IMR-90 (cell line): ENCODE results near the gene PSMG4. TPM values are rescaled to one million over a fixed set of nuclear protein-coding genes. Genes with fewer than 3 reads are reported as not detected.

Experiments used
- ATAC-seq: fragments of 200-7000 bp; cut with Tn5 transposase; 2 replicates; pipeline ENCODE4 v1.9.1; 2020; ENCODE audit warnings: low read depth, mild to moderate bottlenecking, moderate library complexity
- BruUV-seq: library from RNA; stranded (reverse); fragments of 400-500 nt; replicated peaks from 2 replicates; lab custom pipeline; 2021; lab: Mats Ljungman, UMichigan
- CTCF ChIA-PET: fragments of 300-600 bp; formaldehyde crosslinking; extraction: SDS; loops from one replicate; lab custom pipeline; 2021; ENCODE audit warnings: antibody characterized with exemption; lab: Yijun Ruan, JAX
- POLR2A ChIA-PET: fragments of 300-600 bp; sonication (Branson Sonifier 250); formaldehyde crosslinking; loops from one replicate; lab custom pipeline; 2022; ENCODE audit warnings: antibody characterized with exemption; ENCODE audit not compliant: unreplicated experiment; lab: Charles Lee
- DNase-seq: peaks from one replicate; pipeline ENCODE4 v3.0.0; 2013
- H2AFZ ChIP-seq: replicated peaks from 2 replicates; pipeline ENCODE3; 2013; ENCODE audit warnings: low read length, mild to moderate bottlenecking; ENCODE audit not compliant: poor library complexity
- H2AK5ac ChIP-seq: 2 replicates; pipeline ENCODE4 v1.6.1; 2013; ENCODE audit warnings: low read depth, low read length, inconsistent platforms
- H2AK9ac ChIP-seq: replicated peaks from 2 replicates; pipeline ENCODE3; 2013; ENCODE audit warnings: mild to moderate bottlenecking, low read depth, low read length, moderate library complexity; ENCODE audit not compliant: poor library complexity
- H2BK120ac ChIP-seq: 2 replicates; pipeline ENCODE4 v1.6.1; 2013; ENCODE audit warnings: low read depth, low read length, inconsistent platforms
- H2BK15ac ChIP-seq: 3 replicates; pipeline ENCODE4 v1.6.1; 2013; ENCODE audit warnings: low read depth, low read length, inconsistent platforms
- H2BK20ac ChIP-seq: 2 replicates; pipeline ENCODE4 v1.6.1; 2013; ENCODE audit warnings: low read depth, mild to moderate bottlenecking, inconsistent platforms, low read length, moderate library complexity
- H2BK5ac ChIP-seq: 2 replicates; pipeline ENCODE4 v1.6.1; 2013; ENCODE audit warnings: mild to moderate bottlenecking, low read depth, low read length, inconsistent platforms; ENCODE audit not compliant: poor library complexity, severe bottlenecking
- H3K14ac ChIP-seq: replicated peaks from 2 replicates; pipeline ENCODE4 v1.6.1; 2013; ENCODE audit warnings: low read depth, low read length, inconsistent platforms
- H3K18ac ChIP-seq: 2 replicates; pipeline ENCODE4 v1.6.1; 2013; ENCODE audit warnings: low read depth, low read length, control low read depth
- H3K23ac ChIP-seq: 2 replicates; pipeline ENCODE4 v1.6.1; 2013; ENCODE audit warnings: low read depth, low read length, inconsistent platforms
- H3K27ac ChIP-seq: 2 replicates; pipeline ENCODE4 v1.5.1; 2013; ENCODE audit warnings: mild to moderate bottlenecking, control low read depth, low read length; ENCODE audit not compliant: insufficient read depth
- H3K27me3 ChIP-seq: 2 replicates; pipeline ENCODE4 v1.6.1; 2013; ENCODE audit warnings: low read length; ENCODE audit not compliant: control insufficient read depth, insufficient read depth
- H3K36me3 ChIP-seq: 2 replicates; pipeline ENCODE4 v1.6.1; 2013; ENCODE audit warnings: low read length, mixed read lengths; ENCODE audit not compliant: control insufficient read depth, insufficient read depth
- H3K4ac ChIP-seq: 2 replicates; pipeline ENCODE4 v1.6.1; 2013; ENCODE audit warnings: low read depth, low read length, inconsistent platforms
- H3K4me1 ChIP-seq: 2 replicates; pipeline ENCODE4 v1.6.1; 2013; ENCODE audit warnings: low read length, mixed read lengths; ENCODE audit not compliant: control insufficient read depth, insufficient read depth
- H3K4me2 ChIP-seq: 2 replicates; pipeline ENCODE4 v1.6.1; 2013; ENCODE audit warnings: low read depth, mild to moderate bottlenecking, control low read depth, low read length, moderate library complexity
- H3K4me3 ChIP-seq: 2 replicates; pipeline ENCODE4 v1.5.1; 2013; ENCODE audit warnings: low read depth, mild to moderate bottlenecking, control low read depth, low read length, moderate library complexity; ENCODE audit not compliant: insufficient read depth
- H3K56ac ChIP-seq: 2 replicates; pipeline ENCODE4 v1.6.1; 2013; ENCODE audit warnings: low read length, inconsistent platforms; ENCODE audit not compliant: insufficient read depth; ENCODE audit errors: extremely low read depth
- H3K79me1 ChIP-seq, 2 experiments: 2 replicates each; pipeline ENCODE4 v1.6.1; 2013; ENCODE audit warnings: low read length in 2 of 2, inconsistent platforms in 1 of 2, low read depth in 1 of 2
- H3K9ac ChIP-seq: 2 replicates; pipeline ENCODE4 v1.6.1; 2013; ENCODE audit warnings: low read depth, low read length, control low read depth
- H3K9me1 ChIP-seq: 2 replicates; pipeline ENCODE4 v1.6.1; 2013; ENCODE audit warnings: low read length, inconsistent platforms; ENCODE audit not compliant: insufficient read depth
- H3K9me3 ChIP-seq: 2 replicates; pipeline ENCODE4 v1.6.1; 2013; ENCODE audit warnings: low read length; ENCODE audit not compliant: control insufficient read depth, insufficient read depth
- H4K20me1 ChIP-seq: 2 replicates; pipeline ENCODE4 v1.6.1; 2013; ENCODE audit warnings: low read length, inconsistent platforms; ENCODE audit not compliant: insufficient read depth
- H4K5ac ChIP-seq: 2 replicates; pipeline ENCODE4 v1.6.1; 2013; ENCODE audit warnings: mild to moderate bottlenecking, low read depth, low read length, control low read depth
- H4K8ac ChIP-seq, 2 experiments: 2 replicates each; pipeline ENCODE4 v1.6.1; 2013; ENCODE audit warnings: low read depth in 2 of 2, low read length in 2 of 2, control low read depth in 1 of 2, inconsistent platforms in 1 of 2
- H4K91ac ChIP-seq: 2 replicates; pipeline ENCODE4 v1.6.1; 2013; ENCODE audit warnings: low read depth, low read length, inconsistent platforms; ENCODE audit not compliant: insufficient read depth
- BHLHE40 ChIP-seq: fragments of 150-350 bp; IDR thresholded peaks from 2 replicates; pipeline ENCODE4 v1.6.1; 2016; ENCODE audit warnings: mild to moderate bottlenecking, low read depth, low read length
- FOS ChIP-seq: fragments of 150-350 bp; IDR thresholded peaks from 2 replicates; pipeline ENCODE4 v1.6.1; 2016; ENCODE audit warnings: low read depth, low read length
- MXI1 ChIP-seq: IDR thresholded peaks from 2 replicates; pipeline ENCODE4 v1.6.1; 2012; ENCODE audit warnings: low read depth, mild to moderate bottlenecking, low read length, moderate library complexity, borderline replicate concordance
- NFE2L2 ChIP-seq: fragments of 150-350 bp; IDR thresholded peaks from 2 replicates; pipeline ENCODE4 v1.6.1; 2016; ENCODE audit warnings: low read depth, mild to moderate bottlenecking, low read length
- POLR2A ChIP-seq: IDR thresholded peaks from 2 replicates; pipeline ENCODE4 v1.6.1; 2012; ENCODE audit warnings: mild to moderate bottlenecking, low read depth, low read length
- SMC3 ChIP-seq: fragments of 150-350 bp; IDR thresholded peaks from 2 replicates; pipeline ENCODE4 v1.6.1; 2016; ENCODE audit warnings: low read depth, mild to moderate bottlenecking, antibody characterized with exemption, low read length, moderate library complexity
- WGBS, 2 experiments: methylation state at CpG; one replicate each; pipeline versions ENCODE4 v1.1.5 to v1.1.7; 2013; ENCODE audit warnings: missing lambda C conversion rate in 2 of 2; ENCODE audit not compliant: insufficient read length in 1 of 2; ENCODE audit errors: extremely low coverage in 2 of 2; 5-methylcytosine and 5-hydroxymethylcytosine counted together
- dilution Hi-C: fragments of 300-500 bp; cut with HindIII; formaldehyde crosslinking; loops from one replicate; pipeline ENCODE4 v1.14.3; 2018; ENCODE audit warnings: low sequenced_read_pairs; ENCODE audit not compliant: unreplicated experiment
- in situ Hi-C: fragments of 300-500 bp; cut with MboI; formaldehyde crosslinking; loops from 3 replicates; pipeline ENCODE4 v1.14.3; 2019; ENCODE audit warnings: low sequenced_read_pairs, inconsistent platforms, mixed read lengths
- intact Hi-C: fragments of 100-400 bp; cut with micrococcal nuclease; formaldehyde crosslinking; loops from 2 replicates; pipeline ENCODE4 v1.10.0; 2022
- polyA plus RNA-seq, 3 experiments: library from polyadenylated mRNA; depleted of rRNA; stranded (reverse); fragments of >200 nt; gene quantifications; 2 replicates each; pipeline ENCODE4 v1.2.3, GENCODE V29; 2012; ENCODE audit warnings: low replicate concordance in 1 of 3
- total RNA-seq: library from RNA; depleted of rRNA; stranded (reverse); fragments of >200 nt; gene quantifications from 2 replicates; pipeline ENCODE4 v1.2.3, GENCODE V29; 2012
- TF ChIP-seq, protein P1 (sequence below): fragments of 150-350 bp; IDR thresholded peaks from 2 replicates; pipeline ENCODE4 v1.6.1; 2017; ENCODE audit warnings: mild to moderate bottlenecking, antibody characterized with exemption, low read length, low read depth

PSMG4 gene
- total and polyA plus RNA-seq, 2 of the 4 experiments (the other 2 are of a cell fraction): 5.6 to 13.4 TPM

DNA sequence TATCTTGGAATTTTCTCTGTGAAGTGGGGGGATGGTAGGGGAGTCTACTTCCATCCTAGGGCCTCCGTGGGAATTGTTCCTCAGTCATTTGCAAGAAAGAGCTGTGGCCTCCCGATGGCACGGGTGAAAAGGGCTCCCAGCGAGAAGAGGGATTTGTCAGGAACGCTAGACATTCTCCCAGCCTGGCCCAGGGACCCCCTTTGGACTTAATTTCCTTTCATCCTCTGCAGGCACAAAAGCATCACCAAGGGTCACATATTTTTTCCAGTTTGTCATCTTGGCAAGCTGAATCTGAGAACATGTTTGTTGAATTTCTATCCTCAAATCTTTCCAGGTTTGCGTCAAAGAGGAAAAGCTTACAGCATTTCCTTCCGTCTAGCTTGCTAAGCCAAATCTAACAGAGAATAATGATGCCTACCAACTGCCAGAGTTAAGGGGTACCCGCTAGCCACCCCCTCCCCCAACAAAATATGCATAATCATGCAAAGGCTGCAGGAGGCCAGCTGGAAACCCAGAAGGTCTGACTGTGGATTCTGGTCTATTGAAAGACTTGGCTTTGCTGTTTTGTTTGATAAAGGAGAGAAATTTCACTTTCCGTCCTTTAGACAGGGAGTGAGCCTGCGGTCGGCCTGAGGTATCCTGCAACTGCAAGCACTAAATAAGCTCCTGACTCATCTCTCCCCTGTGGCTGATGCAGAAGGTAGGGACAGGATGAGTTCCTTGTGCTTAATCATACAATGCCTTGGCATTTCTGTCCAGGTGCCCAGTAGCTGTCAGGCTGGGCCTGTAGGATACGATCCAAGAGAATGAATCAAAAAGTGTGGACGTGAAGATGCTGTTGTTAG, 23.1 kb downstream of the PSMG4 start:
- TF ChIP-seq SMC3 (peak; percentile 19; the same call in 1 of the 2 replicates), FOS (peak; percentile 38; the same call in 1 of the 2 replicates), MXI1 (0 out of 2 replicates have a peak, but pooled peaks have one; percentile 13), POLR2A (no peak), NFE2L2 (peak; percentile 58; the same call in 1 of the 2 replicates), BHLHE40 (no peak)
- TF ChIP-seq, protein P1, sequence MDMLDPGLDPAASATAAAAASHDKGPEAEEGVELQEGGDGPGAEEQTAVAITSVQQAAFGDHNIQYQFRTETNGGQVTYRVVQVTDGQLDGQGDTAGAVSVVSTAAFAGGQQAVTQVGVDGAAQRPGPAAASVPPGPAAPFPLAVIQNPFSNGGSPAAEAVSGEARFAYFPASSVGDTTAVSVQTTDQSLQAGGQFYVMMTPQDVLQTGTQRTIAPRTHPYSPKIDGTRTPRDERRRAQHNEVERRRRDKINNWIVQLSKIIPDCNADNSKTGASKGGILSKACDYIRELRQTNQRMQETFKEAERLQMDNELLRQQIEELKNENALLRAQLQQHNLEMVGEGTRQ: no peak
- H3K23ac ChIP-seq: no peak overlapping the region
- peaks cover 18% of the 10 kb centered on the region for H3K4me1 ChIP-seq
- dilution Hi-C loops (no loop called here), intact Hi-C loops (loop anchor here (5.0 kb wide), 2 partner anchors 130 to 240 kb away; no protein-coding TSS in a partner anchor), in situ Hi-C loops (loop anchor here (5.0 kb wide), 1 partner anchor 450 kb away; no protein-coding TSS in a partner anchor)
- DNase-seq: peak; percentile 85
- no peak overlapping the region for H2AFZ ChIP-seq
- no peak overlapping the region for H3K18ac ChIP-seq
- ChIA-PET CTCF (interaction anchor here (0.9 to 1.3 kb wide), 2 partner anchors 241 to 450 kb away, joined by 4 read pairs; no protein-coding TSS in a partner anchor), POLR2A (interaction anchor here (0.5 kb wide), 1 partner anchor 11 kb away, joined by 3 read pairs; no protein-coding TSS in a partner anchor)
- H4K5ac ChIP-seq: no peak overlapping the region
- no peak overlapping the region for H2BK20ac ChIP-seq
- peaks cover 26% of the 10 kb centered on the region for H4K20me1 ChIP-seq
- H3K9me1 ChIP-seq: peaks cover 7% of the 10 kb centered on the region; the same call in 1 of the 2 replicates
- H3K14ac ChIP-seq: no peak overlapping the region
- H3K56ac ChIP-seq: no peak overlapping the region; the same call in 1 of the 2 replicates
- peak overlapping the region; percentile 7; the same call in 1 of the 2 replicates for H3K27ac ChIP-seq
- H3K4me3 ChIP-seq: no peak overlapping the region
- no CpG with 5 or more reads among the region's 13 CpGs for WGBS, 2 experiments
- H3K27me3 ChIP-seq: no peaks in the 10 kb centered on the region
- H2AK5ac ChIP-seq: no peak overlapping the region
- H2BK120ac ChIP-seq: no peak overlapping the region
- peak; percentile 53 for ATAC-seq
- H3K79me1 ChIP-seq: no peaks in the 10 kb centered on the region
- no peaks in the 10 kb centered on the region for H3K9me3 ChIP-seq
- peak overlapping the region; percentile 11 for H3K4me2 ChIP-seq
- H2BK5ac ChIP-seq: no peak overlapping the region
- no peak overlapping the region for H3K4ac ChIP-seq
- no peak overlapping the region for H3K9ac ChIP-seq
- no peak overlapping the region for H2BK15ac ChIP-seq
- H2AK9ac ChIP-seq: no peak overlapping the region
- H4K91ac ChIP-seq: no peak overlapping the region
- no TSS peak for BruUV-seq
- H4K8ac ChIP-seq: no peak overlapping the region
- H3K36me3 ChIP-seq: peaks cover 2% of the 10 kb centered on the region; the same call in 1 of the 2 replicates
